Airway epithelial cell (primary cell): ENCODE measurements around the gene EML5. TPM values are rescaled to one million over a fixed set of nuclear protein-coding genes. Genes with fewer than 3 reads are reported as not detected.

Experiments used
- total RNA-seq: library from RNA; depleted of rRNA; stranded (reverse); fragments of >200 nt; gene quantifications from 2 replicates; pipeline ENCODE4 v1.2.3, GENCODE V29; 2015

EML5 gene
- total RNA-seq: 0.07 and 0.51 TPM in 2 replicates

GRCh38 chr14:88792473-88793258, at the start of gene EML5:
Gene EML5, minus strand, starts transcription at chr14:88792953. Its CDS starts 450 bp downstream, at chr14:88792503.

DNA sequence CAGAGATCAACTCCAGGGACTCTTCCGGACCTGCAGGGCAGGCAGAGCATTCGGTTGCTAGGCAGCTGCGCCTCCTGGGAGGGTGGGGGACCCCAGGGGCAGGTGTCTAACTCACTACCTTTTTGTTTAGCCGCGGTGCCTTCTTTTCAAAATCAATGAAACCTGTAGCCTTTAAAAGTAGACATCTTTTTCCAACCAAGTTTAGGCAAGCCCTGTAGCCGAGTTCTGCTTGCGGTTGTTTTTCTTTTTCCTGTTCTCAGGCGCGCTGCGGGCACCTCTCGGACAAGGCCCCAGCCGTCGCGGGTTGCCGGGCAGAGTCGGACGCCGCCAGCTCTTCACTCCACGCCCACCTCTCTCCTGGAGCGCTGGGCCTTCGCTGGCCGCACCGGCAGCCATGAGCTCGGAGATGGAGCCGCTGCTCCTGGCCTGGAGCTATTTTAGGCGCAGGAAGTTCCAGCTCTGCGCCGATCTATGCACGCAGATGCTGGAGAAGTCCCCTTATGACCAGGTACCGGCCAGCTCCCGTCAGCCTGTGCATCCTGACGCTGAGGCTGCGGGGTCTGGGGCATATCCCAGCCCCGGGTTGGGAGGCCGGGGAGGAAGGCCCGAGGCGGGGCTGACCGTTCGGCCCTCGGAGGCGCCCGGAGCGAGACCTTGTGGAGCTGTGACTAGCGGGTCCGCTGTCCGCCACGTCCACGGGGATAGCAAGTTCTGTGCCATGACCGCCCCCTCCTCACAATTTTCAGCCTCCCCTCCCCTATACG, 31.7 kb upstream of the EML5 start, which contains the start of gene TTC8:
TSS of gene TTC8 (plus strand) at position 338 of the 764 bp plus-strand sequence. CDS start at position 395, 57 bp downstream.

GRCh38 chr14:88562831-88563686, 229.7 kb downstream of the EML5 start, which contains the start of gene ZC3H14:
Gene ZC3H14, plus strand, starts transcription at chr14:88563037. Its CDS starts 97 bp downstream, at chr14:88563134.

Other genes with a start within 250 kb of the EML5 start
- 3.9 and 4.9 TPM in 2 replicates for gene PTPN21, start 237.9 kb downstream of the EML5 start, total RNA-seq
- gene ZC3H14, start 229.9 kb downstream of the EML5 start, total RNA-seq: 43.1 and 46.5 TPM in 2 replicates
- 15.8 and 17.4 TPM in 2 replicates for gene TTC8, start 31.7 kb upstream of the EML5 start, total RNA-seq